Stimulated activated naive B cell treated with anti-CD40 and anti-IgM and Interleukin-4, amounts not matched to agents 10 μg/mL and 1 μg/mL and 100 μg/mL, for 72 hours (primary cell): ENCODE data around the gene GNG10.
"Not testable (repeated sequence)": the region's sequence is repeated elsewhere in the genome, so short reads cannot be mapped to it uniquely, and the experiment has no call there.

Experiments
- ATAC-seq, 2 donors: fragments of 150-1000 bp; cut with Tn5 transposase; replicated peaks; 2 replicates each; pipeline ENCODE4 v1.10.0; 2021; ENCODE audit warnings: moderate library complexity in 1 of 2
- DNase-seq: peaks from one replicate; pipeline ENCODE4 v3.0.0; 2021
- H3K27ac Mint-ChIP-seq: one replicate; pipeline ENCODE4 v1.8.0; 2022; ENCODE audit warnings: mild to moderate bottlenecking, mixed read lengths
- H3K27me3 Mint-ChIP-seq, 2 donors: one replicate each; pipeline ENCODE4 v1.8.0; 2022; ENCODE audit warnings: mixed read lengths in 2 of 2
- H3K36me3 Mint-ChIP-seq, 2 donors: one replicate each; pipeline ENCODE4 v1.8.0; 2022; ENCODE audit warnings: mixed read lengths in 2 of 2, mild to moderate bottlenecking in 1 of 2
- H3K4me1 Mint-ChIP-seq, 2 donors: one replicate each; pipeline ENCODE4 v1.8.0; 2022; ENCODE audit warnings: mixed read lengths in 2 of 2, mild to moderate bottlenecking in 1 of 2
- H3K4me3 Mint-ChIP-seq, 2 donors: one replicate each; pipeline ENCODE4 v1.8.0; 2022; ENCODE audit warnings: mild to moderate bottlenecking in 2 of 2, mixed read lengths in 2 of 2, moderate library complexity in 1 of 2
- H3K9me3 Mint-ChIP-seq, 2 donors: one replicate each; pipeline ENCODE4 v1.8.0; 2022; ENCODE audit warnings: mixed read lengths in 2 of 2, mild to moderate bottlenecking in 1 of 2

GNG10 gene

DNA sequence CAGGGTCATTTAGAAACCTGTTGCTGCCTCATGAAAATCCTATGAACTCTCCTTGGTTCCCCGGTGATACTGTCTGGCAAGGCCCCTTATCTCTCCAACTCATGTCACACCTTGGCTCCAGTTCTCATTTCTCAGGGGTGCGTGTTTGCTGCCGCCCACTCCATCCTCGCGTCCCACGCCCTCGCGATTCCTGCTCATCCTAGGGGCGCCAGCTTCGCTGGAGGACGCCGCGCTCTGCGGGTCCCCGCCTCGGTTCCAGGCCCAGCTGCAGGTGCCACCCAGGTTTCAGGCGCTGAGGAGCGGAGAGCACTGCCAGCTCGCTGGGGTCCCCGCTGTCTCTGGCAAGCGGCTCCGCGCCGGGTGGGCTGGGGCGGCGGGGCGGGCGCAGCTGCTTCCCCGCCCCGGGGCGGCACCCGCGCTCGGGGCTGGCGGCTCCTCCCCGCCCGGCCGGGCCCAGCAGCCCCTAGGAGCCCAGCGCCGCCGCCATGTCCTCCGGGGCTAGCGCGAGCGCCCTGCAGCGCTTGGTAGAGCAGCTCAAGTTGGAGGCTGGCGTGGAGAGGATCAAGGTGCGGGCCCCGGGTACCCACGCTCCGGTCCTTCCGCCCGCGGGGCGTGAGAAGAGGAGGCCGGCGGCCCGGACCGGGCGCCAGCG is at the start of gene GNG10:
TSS of gene GNG10 (plus strand) at position 456 of the 652 bp plus-strand sequence. CDS start at position 486, 30 bp downstream.
- ATAC-seq (peak; percentile 91 to 92), DNase-seq (peak; percentile 66)
- Mint-ChIP-seq H3K27me3 (no peaks in the 10 kb centered on the region), H3K27ac (peak within 1 kb of the TSS; percentile 95), H3K4me3 (peak within 1 kb of the TSS; percentile 94 to 97), H3K9me3 (no peaks in the 10 kb centered on the region), H3K4me1 (peaks cover 25 to 33% of the 10 kb centered on the region in 2 donors), H3K36me3 (peaks cover 7 to 11% of the 10 kb centered on the region in 2 donors)

DNA sequence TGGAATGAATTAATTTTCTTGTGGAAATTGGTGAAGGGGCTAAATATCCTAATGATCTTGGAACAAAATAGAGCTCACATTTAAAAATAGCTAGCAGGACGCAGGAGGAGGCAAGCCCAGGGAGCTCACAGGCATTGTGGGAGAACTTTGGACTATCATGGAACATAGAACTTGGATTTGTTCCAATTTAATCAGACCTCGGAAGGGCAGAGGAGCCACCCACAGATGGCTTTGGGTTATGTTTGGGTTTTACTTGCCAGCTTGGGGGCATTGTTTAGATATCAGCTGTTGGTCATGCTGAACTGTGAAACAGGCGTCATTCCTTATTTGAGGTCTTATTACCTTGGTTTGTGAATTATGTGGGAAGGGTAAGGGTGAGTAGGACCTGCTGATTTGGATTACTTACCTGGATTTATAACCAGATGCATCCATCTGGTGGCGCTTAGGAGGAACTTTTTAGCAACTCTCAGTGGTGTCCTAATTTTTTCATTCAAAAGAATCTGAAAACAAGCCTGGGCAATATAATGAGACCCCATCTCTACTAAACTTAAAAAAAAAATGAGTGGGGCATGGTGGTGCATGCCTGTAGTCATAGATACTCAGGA is 47.9 kb upstream of the GNG10 start:
- H3K4me1 Mint-ChIP-seq, result no peaks in the 10 kb centered on the region
- no peak overlapping the region for H3K4me3 Mint-ChIP-seq
- no peak overlapping the region for H3K27ac Mint-ChIP-seq
- no peak for ATAC-seq
- no peaks in the 10 kb centered on the region for H3K9me3 Mint-ChIP-seq
- no peak for DNase-seq
- H3K36me3 Mint-ChIP-seq, result no peaks in the 10 kb centered on the region
- peaks cover 63 to 67% of the 10 kb centered on the region in 2 donors for H3K27me3 Mint-ChIP-seq

DNA sequence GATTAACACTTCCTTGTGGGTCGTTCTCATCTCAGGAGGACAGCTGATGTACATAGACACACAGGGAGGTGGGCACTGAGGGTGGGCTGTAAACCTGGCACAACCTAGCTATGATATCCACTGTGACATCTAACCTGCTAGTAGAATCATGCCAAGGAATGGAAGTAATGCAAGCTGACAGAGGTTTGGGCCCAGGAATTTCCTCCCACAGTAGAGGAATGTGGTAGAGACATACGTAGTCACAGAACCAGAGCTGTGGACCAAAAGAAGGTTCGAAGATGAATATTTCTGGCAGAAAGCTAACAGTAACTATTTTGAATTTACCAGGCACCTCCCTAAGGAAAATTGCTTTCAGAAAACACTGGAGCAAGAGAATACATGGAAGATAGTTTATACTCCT is 45.5 kb upstream of the GNG10 start:
- Mint-ChIP-seq H3K4me1 (no peaks in the 10 kb centered on the region), H3K4me3 (no peak overlapping the region), H3K27me3 (peaks cover 43 to 50% of the 10 kb centered on the region in 2 donors), H3K9me3 (no peaks in the 10 kb centered on the region), H3K27ac (no peak overlapping the region), H3K36me3 (no peaks in the 10 kb centered on the region)
- no peak for DNase-seq
- no peak for ATAC-seq

DNA sequence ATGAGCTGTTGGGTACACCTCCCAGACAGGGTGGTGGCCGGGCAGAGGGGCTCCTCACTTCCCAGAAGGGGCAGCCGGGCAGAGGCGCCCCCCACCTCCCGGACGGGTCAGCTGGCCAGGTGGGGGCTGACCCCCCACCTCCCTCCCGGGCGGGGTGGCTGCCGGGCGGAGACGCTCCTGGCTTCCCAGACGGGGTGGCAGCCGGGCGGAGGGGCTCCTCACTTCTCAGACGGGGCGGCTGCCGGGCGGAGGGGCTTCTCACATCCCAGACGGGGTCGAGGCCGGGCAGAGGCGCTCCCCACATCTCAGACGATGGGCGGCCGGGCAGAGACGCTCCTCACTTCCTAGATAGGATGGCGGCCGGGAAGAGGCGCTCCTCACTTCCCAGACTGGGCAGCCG is 44.1 kb upstream of the GNG10 start:
- DNase-seq, H3K4me3 Mint-ChIP-seq, ATAC-seq, H3K27ac Mint-ChIP-seq, H3K4me1 Mint-ChIP-seq, H3K36me3 Mint-ChIP-seq, H3K9me3 Mint-ChIP-seq: not testable (repeated sequence)
- H3K27me3 Mint-ChIP-seq, result peaks cover 35 to 49% of the 10 kb centered on the region in 2 donors

DNA sequence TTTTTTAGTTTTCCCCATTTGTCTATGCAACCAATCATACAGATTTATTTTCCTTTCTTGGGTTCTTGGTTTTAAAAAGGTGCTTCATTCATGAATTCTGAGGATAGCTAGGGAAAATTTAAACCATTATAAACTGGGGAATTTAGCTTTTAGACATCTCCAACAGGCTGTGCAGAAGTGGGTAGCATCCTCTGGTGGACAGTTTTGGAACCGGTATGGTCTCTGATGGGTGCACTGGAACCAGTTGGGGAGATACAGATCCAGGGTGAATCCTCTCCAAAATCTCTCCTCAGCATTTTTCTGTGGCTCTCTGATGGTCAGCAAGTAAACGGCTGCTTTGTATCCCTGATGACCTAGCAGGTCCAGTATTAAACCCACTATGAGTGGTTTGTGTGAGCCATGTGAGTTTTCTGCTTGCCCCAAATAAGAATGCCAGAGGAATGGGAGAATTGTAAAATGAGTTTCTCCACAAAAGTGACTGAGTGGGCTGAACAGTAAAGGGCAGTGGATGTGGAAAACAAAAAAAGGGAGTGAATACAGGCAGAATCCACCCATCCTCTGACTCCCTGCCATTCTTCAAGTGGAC is 39.4 kb upstream of the GNG10 start:
- DNase-seq, result no peak
- Mint-ChIP-seq H3K27me3 (peaks cover 8 to 15% of the 10 kb centered on the region in 2 donors), H3K4me1 (no peaks in the 10 kb centered on the region), H3K36me3 (no peaks in the 10 kb centered on the region), H3K4me3 (no peak overlapping the region), H3K9me3 (peaks cover 0 to 2% of the 10 kb centered on the region in 2 donors), H3K27ac (no peak overlapping the region)
- peak; percentile 55 to 72 for ATAC-seq

DNA sequence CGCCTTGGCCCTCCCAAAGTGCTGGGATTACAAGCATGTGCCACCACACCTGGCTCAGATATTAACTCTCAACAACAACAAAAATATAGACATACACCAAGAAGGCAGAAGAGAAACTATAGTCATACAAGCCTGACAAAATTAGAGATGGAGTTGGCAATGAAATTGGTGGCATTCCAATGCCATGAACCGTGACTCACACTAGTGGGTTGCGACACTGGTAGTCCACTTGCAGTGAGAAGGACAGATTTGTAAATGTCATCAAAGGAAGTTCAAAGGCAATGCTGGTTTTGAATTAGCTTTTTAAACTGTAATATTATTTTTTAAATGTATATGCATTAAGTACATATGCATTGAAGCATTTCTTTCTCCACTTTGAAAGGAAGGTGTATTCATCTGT is 38.8 kb upstream of the GNG10 start:
- Mint-ChIP-seq H3K27me3 (peaks cover 8 to 15% of the 10 kb centered on the region in 2 donors), H3K9me3 (peaks cover 0 to 2% of the 10 kb centered on the region in 2 donors), H3K4me3 (no peak overlapping the region), H3K4me1 (no peaks in the 10 kb centered on the region), H3K27ac (no peak overlapping the region), H3K36me3 (no peaks in the 10 kb centered on the region)
- ATAC-seq (no peak), DNase-seq (no peak)

DNA sequence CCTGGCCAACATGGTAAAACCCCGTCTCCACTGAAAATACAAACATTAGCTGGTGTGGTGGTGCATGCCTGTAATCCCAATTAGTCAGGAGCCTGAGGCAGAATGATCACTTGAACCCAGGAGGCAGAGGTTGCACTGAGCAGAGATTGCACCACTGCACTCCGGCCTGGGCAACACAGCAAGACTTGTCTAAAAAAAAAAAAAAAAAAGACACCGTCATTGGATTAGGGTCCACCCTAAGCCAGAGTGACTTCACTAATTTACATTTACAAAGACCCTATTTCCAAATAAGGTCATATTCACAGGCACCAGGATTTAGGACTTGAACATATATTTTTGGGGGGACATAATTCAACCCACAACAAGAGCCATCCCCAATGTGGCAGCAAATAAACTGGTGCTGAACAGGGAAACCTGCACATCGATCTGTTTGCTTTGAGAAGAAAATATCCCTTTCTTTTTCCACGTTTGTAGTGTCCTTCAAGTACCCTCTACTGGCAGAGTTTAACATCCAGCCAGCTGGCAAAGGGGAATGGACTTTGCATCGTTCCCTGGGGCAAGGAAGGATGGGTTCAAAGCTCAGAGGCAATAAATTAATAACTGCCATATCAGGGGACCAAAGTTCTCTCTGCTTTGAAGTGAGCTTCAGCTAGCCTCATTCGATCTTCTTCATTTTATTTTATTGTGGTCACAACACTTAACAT is 34.0 kb upstream of the GNG10 start:
- no peak for DNase-seq
- Mint-ChIP-seq H3K36me3 (no peaks in the 10 kb centered on the region), H3K4me3 (no peak overlapping the region), H3K9me3 (peaks cover 0 to 2% of the 10 kb centered on the region in 2 donors), H3K27ac (no peak overlapping the region), H3K27me3 (peaks cover under 1 to 2% of the 10 kb centered on the region in 2 donors), H3K4me1 (peaks cover 3 to 9% of the 10 kb centered on the region in 2 donors)
- ATAC-seq, result no peak

DNA sequence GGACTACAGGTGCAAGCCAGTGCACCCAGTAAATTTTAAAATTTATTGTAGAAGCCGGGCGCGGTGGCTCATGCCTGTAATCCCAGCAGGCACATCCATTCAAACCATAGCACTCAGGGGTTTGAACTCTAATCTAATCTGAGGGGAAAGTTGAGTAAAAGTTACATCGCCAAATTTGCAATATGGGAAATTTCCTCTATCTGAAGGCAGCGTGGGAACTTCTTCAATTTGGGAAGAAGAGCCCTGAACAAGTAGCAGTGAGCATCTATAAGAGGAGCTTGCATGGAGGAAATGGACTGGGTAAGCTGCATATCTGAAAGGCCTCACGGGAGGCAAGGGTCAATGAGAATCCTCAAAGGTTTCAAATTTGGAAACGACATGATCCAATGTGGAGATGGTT is 33.0 kb upstream of the GNG10 start:
- Mint-ChIP-seq H3K27me3 (no peaks in the 10 kb centered on the region), H3K36me3 (peaks cover 6% of the 10 kb centered on the region in 2 donors), H3K4me1 (peaks cover 8 to 19% of the 10 kb centered on the region in 2 donors), H3K4me3 (no peak overlapping the region), H3K27ac (no peak overlapping the region), H3K9me3 (no peaks in the 10 kb centered on the region)
- ATAC-seq, result no peak
- DNase-seq, result no peak

DNA sequence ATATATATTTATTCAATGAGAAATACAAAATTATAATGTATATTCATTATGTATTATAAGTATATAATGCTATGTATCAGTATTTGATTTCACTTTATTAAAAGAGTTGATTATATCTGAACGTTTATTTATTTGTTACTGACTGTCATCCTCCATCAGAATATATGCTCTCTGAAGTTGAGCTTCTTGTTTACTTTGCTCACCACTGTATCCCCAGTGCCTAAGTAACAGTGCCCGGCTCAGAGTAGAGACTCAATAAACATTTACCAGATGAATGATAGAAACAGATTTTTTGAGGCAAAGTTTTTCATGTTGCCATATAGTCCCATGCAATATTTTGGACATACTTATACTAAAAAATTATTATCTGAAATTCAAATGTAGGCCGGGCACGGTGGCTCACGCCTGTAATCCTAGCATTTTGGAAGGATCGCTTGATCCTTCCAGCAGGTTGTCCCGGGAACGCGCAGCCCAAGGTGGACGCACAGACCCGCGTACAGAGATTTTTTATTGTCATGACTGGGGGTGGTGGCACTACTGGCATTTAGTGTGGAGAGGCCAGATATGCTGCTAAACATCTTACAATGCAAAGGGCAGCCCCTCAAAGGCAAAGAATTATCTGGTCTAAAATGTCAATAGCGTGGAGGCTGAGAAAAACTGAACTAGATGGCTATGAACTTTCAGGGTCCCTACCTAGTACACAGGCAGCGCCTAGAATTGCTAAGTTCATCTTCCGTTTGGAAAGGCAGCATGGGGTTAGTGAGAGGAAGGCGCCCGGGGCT is 31.0 kb upstream of the GNG10 start:
- peak; percentile 44 to 47 for ATAC-seq
- no peaks in the 10 kb centered on the region for H3K9me3 Mint-ChIP-seq

DNA sequence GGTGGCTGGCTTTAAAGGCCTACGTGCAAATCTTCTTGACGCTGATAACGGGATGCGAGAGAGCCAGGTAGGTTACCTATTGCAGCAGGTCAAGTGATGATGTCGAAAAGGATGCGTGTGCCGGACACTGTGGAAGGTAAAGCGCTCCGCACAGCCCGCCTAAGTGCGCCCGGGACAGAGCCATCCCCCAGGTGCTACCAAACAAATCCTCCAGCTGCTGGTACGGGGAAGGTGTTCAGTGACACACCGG is 30.5 kb upstream of the GNG10 start:
- H3K4me3 Mint-ChIP-seq, result peak overlapping the region; percentile 94 to 99
- peak overlapping the region; percentile 96 for H3K27ac Mint-ChIP-seq
- no peak for ATAC-seq

More for the DNA sequence above, 31.0 kb upstream of the GNG10 start:
- Mint-ChIP-seq H3K27me3 (no peaks in the 10 kb centered on the region), H3K4me3 (peak overlapping the region; percentile 94 to 99), H3K36me3 (peaks cover 12 to 19% of the 10 kb centered on the region in 2 donors), H3K27ac (peak overlapping the region; percentile 96), H3K4me1 (peaks cover 15 to 38% of the 10 kb centered on the region in 2 donors)
- no peak for DNase-seq

DNA sequence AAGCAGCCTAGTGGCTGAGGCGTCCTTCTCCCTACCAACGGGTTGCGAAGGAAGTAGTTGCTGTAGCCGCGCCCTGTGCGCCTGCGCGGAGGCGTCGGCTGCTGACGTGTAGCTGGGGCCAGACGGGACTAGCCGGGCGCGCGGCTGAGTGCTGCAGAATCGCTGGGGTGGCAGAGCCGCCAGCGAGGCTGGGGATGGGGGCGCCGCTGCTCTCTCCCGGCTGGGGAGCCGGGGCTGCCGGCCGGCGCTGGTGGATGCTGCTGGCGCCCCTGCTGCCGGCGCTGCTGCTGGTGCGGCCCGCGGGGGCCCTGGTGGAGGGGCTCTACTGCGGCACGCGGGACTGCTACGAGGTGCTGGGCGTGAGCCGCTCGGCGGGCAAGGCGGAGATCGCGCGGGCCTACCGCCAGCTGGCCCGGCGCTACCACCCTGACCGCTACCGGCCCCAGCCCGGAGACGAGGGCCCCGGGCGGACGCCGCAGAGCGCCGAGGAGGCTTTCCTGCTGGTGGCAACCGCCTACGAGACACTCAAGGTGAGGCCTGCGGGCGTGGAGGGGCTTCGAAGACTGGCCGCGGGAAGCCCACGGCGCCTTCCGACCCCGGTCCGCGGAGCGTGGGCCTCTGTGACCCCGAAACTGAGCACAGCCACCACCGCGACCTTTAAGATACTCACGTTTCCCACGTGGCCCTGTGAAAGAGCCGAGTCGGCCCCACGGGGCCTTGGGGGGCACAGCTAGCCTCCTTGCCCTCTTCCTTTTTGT is 30.0 kb upstream of the GNG10 start, which contains the start of gene DNAJC25:
TSS of gene DNAJC25 (plus strand) at position 121 of the 758 bp plus-strand sequence. CDS start at position 195, 74 bp downstream.
- peak within 1 kb of the TSS; percentile 96 for H3K27ac Mint-ChIP-seq
- peaks cover 17 to 40% of the 10 kb centered on the region in 2 donors for H3K4me1 Mint-ChIP-seq
- DNase-seq (peak; percentile 96), ATAC-seq (peak; percentile 96 to 98)
- peaks cover 12 to 19% of the 10 kb centered on the region in 2 donors for H3K36me3 Mint-ChIP-seq
- H3K27me3 Mint-ChIP-seq, result no peaks in the 10 kb centered on the region
- H3K4me3 Mint-ChIP-seq, result peak within 1 kb of the TSS; percentile 94 to 99
- H3K9me3 Mint-ChIP-seq, result no peaks in the 10 kb centered on the region

More for the DNA sequence above, 30.5 kb upstream of the GNG10 start:
- no peaks in the 10 kb centered on the region for H3K9me3 Mint-ChIP-seq
- H3K27me3 Mint-ChIP-seq, result no peaks in the 10 kb centered on the region
- peaks cover 12 to 19% of the 10 kb centered on the region in 2 donors for H3K36me3 Mint-ChIP-seq
- DNase-seq, result no peak
- peaks cover 17 to 40% of the 10 kb centered on the region in 2 donors for H3K4me1 Mint-ChIP-seq

DNA sequence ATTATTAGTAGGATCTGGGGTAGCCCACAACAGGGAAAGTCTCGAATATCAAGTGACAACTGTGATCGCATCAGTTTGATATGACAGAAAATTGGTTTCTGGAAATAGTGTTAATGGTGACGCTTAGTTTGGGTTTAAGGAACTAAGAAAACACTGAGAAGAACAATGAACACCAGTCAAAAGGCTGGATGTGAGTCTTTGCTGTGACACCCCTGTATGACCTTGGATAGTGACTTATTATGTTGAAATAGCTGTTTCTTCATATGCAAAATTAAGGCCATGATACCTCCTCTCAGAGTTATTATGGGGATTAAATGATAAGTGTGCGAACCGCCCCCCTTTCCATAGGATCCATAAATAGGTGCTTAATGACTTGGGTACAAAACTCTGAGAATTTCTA is 29.3 kb upstream of the GNG10 start:
- Mint-ChIP-seq H3K4me1 (peaks cover 17 to 40% of the 10 kb centered on the region in 2 donors), H3K27me3 (no peaks in the 10 kb centered on the region), H3K4me3 (peak overlapping the region; percentile 94 to 99), H3K36me3 (peaks cover 12 to 19% of the 10 kb centered on the region in 2 donors), H3K9me3 (no peaks in the 10 kb centered on the region), H3K27ac (peak overlapping the region; percentile 91)
- ATAC-seq (peak in 1 of 2 donors; percentile 4), DNase-seq (no peak)

DNA sequence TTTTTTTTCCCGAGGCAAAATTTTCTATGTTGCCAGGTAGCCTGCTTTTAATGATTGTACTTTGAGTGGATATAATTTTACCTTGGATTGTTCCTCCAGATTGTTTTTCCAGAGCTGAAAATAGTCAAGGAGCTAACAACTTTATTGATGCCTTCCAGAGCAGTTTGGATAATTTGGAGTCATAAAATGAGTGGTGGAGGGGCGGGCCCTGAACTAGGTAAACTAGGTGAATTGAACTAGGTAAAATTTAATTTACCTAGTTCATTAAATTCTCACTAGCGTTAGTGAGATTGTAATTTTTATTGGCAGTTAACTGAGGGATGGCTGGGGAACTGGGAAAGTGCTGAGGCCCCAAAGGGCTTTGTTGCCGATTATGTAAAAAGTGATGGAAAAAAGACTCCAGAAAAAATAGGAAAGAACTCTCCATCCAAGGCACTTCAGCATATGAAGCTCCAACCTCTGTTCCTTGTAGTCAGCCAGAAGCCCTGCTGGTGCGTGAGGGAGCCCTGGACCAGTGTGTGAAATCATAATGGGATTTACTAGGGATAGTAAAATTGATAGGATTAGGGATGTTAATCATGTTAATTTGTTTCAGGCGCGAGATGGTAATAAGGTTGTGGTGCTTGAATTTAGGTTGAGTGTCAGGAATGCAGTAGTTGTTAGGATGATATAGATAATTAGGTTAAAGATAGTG is 28.6 kb upstream of the GNG10 start:
- peak overlapping the region; percentile 94 to 99 for H3K4me3 Mint-ChIP-seq
- peaks cover 17 to 40% of the 10 kb centered on the region in 2 donors for H3K4me1 Mint-ChIP-seq
- H3K27ac Mint-ChIP-seq, result no peak overlapping the region
- DNase-seq, result no peak
- no peaks in the 10 kb centered on the region for H3K27me3 Mint-ChIP-seq
- H3K36me3 Mint-ChIP-seq, result peaks cover 12 to 19% of the 10 kb centered on the region in 2 donors
- no peak for ATAC-seq
- H3K9me3 Mint-ChIP-seq, result no peaks in the 10 kb centered on the region
